T1000 (cell line): ENCODE results near the gene BPIFB1.

Experiments used
- DNase-seq: peaks from one replicate; lab custom pipeline; 2025; ENCODE audit warnings: mixed read lengths; lab: John Stamatoyannopoulos, UW

BPIFB1 gene

DNA sequence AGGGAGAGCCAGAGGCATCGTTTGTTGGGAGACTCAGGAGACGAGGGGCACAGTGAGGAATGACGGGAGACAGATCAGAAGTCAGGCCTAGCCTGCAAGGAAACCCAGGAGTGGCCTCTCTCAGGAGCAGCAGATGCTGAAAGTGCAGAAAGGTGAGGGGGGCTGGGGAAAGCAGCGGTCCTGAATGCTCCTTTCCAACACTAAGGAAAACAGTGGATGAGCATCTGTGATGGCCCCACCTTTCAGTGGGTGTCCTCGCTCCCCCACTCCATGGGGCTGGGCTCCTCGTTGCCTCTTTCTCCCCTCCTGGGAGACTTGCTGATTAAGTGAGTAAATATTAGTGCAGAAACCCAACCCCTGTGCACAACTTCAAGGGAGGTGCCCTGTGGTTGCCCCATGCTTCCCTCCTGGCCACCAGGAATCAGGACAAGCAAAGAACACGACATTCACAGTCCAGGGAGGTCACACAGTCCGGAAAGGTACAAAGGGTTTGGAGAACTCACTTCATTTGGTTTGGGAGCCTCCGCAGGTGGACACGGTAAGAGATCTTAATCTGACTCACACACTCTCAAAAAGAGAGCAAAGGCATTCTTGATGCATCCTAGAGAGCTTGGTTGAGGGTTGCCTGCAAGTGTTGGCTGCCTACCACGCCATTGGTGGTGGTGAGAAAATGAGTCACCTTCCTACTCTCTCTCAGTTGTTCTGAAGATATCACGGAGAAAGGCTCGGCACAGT lies 9.7 kb upstream of the BPIFB1 start:
- no peak for DNase-seq

- DNase-seq: no peak
These were observed 7.8 kb upstream of the BPIFB1 start for GRCh38 chr20:33275215-33275614.

DNA sequence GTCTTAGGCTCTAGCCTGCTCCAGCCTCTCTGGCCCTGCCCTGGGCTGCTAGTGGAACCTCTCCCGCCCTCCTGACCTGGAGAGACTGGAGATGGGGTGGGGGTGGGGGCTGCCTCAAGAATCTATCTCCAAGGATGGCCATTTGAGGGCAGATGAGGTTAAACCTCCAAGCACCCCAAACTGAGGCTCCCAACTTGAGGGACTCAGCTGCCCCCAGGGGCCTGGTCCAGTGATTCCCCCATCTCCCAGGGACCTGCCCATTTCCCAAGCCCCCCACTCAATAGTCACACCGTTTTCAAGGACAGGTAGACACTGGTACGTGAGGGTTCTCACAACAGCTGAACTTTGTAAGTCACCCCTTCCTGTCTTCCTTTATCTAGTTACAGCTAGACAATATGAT lies 7.1 kb upstream of the BPIFB1 start:
- no peak for DNase-seq

- DNase-seq: no peak
These were observed 6.5 kb upstream of the BPIFB1 start for GRCh38 chr20:33276303-33277113.

- DNase-seq: no peak
These were observed 5.3 kb upstream of the BPIFB1 start for GRCh38 chr20:33277471-33278441.

DNA sequence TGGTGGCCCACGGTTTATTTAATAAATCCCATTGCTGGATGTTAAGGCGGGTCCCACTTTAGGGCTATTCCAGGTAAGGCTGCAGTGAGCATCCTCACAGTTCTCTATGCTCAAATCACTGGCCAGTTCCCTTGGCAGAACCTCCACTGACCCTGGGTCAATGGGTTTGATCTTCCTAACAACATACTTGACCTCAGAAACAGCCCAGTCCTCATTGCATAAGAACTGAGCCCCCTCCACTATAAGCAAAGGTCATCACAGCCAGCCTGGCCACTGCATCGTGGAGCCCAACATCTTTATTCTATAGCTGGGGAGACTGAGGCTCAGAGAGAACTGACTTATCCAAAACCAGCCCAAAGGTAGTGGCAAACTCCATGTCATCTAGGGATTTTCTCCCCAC lies 4.3 kb upstream of the BPIFB1 start:
- DNase-seq: no peak

DNA sequence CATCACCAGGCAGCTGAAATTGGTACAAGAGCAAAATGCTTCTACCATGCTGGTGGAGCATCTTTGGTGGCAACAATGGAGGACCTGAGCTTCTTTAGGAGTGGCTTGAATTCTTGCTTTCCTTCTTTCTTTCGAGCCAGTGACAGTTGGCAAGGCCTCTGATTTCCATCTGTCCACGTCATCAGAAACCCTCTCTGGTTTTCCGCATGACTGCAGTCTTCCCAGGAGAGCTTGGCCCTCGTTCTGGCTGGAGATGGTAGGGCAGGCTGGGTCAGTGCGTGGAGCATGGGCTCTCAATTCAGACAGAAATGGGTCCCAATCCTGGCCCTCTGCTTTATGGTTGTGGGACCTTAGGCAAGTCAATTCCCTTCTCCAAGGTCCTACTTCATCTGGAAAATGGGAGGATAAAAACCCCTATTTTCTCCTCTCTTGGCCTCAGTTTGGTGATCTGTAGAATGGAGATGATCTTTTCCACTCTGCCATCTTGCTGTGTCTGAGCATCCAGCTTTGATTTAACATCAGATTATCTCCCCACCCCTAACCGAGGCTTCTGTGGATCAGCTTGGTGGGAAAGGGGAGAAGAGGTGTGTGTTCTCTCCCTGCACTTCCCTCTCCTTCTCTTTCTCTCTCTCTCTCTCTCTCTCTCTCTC lies 3.6 kb upstream of the BPIFB1 start:
- no peak for DNase-seq

DNA sequence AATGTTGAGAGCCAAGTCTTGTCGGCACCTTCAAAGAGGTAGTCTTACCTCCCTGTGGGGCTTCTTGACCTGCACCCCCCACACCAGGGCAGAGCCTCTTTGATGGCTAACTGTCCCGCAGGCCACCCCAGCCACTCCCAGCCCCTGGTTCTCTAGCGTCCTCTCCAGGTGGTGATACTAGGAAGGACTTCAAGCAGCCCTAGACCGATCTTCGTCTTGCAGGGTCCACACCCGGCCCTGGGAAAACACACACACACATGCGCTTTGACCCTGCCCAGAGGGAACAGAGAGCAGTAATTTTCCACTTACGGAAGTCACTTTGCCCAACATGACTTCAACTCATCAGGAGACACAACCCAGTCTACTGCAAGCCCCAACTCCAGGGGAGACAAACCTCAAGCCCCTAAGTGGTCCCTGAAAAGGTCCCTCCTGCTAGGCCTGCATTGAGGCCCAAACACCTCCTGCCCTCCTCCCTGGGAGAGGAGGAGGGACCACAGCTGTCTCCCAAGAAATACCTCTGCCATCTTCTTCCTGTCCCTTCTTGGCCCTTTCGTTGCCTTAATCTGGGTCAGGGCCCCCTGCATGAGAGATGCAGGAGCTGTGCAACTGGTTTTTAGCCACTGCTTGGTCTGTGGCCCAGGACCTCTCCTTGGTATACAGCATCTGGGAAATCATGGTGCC lies 2.9 kb upstream of the BPIFB1 start:
- no peak for DNase-seq

- no peak for DNase-seq
These were observed 2.2 kb upstream of the BPIFB1 start for GRCh38 chr20:33280775-33281174.

- DNase-seq: no peak
These were observed 1.4 kb upstream of the BPIFB1 start for GRCh38 chr20:33281550-33282146.

GRCh38 chr20:33282196-33282934 lies 649 bp upstream of the BPIFB1 start:
- no peak for DNase-seq

DNA sequence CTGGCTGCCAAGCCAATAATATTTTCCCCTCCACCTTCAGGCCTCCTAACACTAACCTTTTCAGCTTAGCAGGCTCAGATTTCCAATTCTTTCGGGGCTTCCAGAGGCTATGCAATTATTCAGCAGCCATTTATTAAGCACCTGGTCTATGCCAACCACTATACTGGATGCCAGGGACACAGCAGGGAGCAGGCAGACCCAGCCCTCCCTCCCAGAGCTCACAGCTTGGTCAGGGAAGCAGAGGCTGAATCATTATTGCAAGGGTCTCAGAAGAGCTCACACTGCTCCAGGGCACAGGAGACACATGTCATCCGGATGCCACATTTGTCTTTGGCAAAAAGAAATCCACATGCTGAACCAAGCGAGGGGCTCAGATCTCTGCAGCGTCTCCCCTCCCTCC lies 1.3 kb downstream of the BPIFB1 start:
- no peak for DNase-seq

- no peak for DNase-seq
These were observed 1.9 kb downstream of the BPIFB1 start for GRCh38 chr20:33284937-33285336.

GRCh38 chr20:33285861-33286495 lies 3.0 kb downstream of the BPIFB1 start:
- no peak for DNase-seq

DNA sequence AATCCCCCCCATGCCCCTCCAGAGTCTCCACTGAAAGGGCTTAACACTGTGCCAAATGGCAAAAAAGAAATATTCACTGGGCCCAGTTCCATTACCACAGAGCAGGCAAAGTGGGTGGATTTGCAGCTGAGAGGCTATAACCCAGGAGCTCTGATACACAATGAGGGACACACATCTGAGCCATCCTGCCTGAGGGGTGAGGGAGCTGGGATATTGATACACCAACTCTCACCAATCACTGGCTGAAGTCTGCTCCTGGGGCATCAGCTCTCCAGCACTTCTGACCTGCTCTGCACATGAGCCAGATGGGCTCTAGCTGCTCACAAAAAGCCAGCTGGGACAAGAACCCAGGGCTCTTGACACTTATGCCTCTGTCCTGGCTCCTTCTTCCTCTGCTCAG lies 4.9 kb downstream of the BPIFB1 start:
- no peak for DNase-seq

DNA sequence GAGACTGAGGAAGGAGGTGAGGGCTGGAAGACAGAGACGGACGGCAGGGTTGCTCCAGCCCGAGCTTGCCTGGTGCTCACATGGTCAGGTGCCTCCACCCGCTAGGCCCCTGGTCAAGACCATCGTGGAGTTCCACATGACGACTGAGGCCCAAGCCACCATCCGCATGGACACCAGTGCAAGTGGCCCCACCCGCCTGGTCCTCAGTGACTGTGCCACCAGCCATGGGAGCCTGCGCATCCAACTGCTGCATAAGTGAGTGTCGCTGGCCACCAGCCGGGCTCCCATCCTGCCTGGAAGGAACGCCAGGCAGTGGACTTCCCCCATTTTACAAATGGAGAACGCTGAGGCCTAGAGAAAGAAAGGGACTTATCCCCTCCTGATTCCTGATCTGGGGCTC lies 7.8 kb downstream of the BPIFB1 start:
- DNase-seq: no peak

- no peak for DNase-seq
These were observed 8.4 kb downstream of the BPIFB1 start for GRCh38 chr20:33291416-33291815.

DNA sequence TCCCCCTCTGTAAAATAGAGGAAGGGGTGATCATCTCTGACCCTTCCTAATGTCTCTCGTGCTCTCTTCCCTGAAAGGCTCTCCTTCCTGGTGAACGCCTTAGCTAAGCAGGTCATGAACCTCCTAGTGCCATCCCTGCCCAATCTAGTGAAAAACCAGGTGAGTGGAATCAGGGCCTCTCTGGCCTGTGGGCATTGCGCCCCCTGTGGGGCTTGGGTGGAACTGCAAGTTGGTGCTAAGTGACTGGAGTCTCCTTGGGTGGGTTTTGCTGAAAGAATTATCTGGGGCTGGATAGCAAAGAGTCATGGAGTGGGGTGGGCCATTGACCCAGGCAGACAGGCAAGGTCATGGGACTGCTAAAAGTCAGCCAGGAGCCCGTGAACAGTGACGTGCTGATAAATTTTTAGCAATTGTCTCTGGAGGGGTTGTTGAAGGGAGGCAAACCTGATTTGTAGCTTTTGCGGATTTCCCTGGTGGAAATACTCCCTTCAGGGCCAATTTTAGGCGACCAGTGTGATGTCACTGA lies 8.9 kb downstream of the BPIFB1 start:
- DNase-seq: no peak

GRCh38 chr20:33296206-33296605 lies 13.2 kb downstream of the BPIFB1 start:
- no peak for DNase-seq
